ENCODE results near the gene VSNL1.
"Not testable (repeated sequence)": the region's sequence is repeated elsewhere in the genome, so short reads cannot be mapped to it uniquely, and the experiment has no call there.

The VSNL1 gene

GRCh38 chr2:17542471-17542870 is 2.0 kb downstream of the VSNL1 start:
- DNase-seq (ENCODE audit: low read depth), result no peak

GRCh38 chr2:17543131-17543660 is 2.7 kb downstream of the VSNL1 start:
- no peak for DNase-seq (ENCODE audit: low read depth)

GRCh38 chr2:17543848-17544247 is 3.4 kb downstream of the VSNL1 start:
- no peak for DNase-seq (ENCODE audit: low read depth)

- no peak for DNase-seq (ENCODE audit: low read depth)
Observed at GRCh38 chr2:17544256-17544655, 3.8 kb downstream of the VSNL1 start.

GRCh38 chr2:17545680-17546613 is 5.5 kb downstream of the VSNL1 start:
- no peak for DNase-seq (ENCODE audit: low read depth)

- DNase-seq (ENCODE audit: low read depth), result no peak
Observed at GRCh38 chr2:17547237-17547636, 6.7 kb downstream of the VSNL1 start.

GRCh38 chr2:17547737-17548136 is 7.2 kb downstream of the VSNL1 start:
- no peak for DNase-seq (ENCODE audit: low read depth)

- no peak for DNase-seq (ENCODE audit: low read depth)
Observed at GRCh38 chr2:17550907-17551306, 10.4 kb downstream of the VSNL1 start.

GRCh38 chr2:17555150-17555549 is 14.7 kb downstream of the VSNL1 start:
- DNase-seq (ENCODE audit: low read depth), result no peak

GRCh38 chr2:17557596-17557995 is 17.1 kb downstream of the VSNL1 start:
- DNase-seq (ENCODE audit: low read depth), result no peak

GRCh38 chr2:17558053-17558452 is 17.6 kb downstream of the VSNL1 start:
- DNase-seq (ENCODE audit: low read depth), result no peak

GRCh38 chr2:17558878-17559277 is 18.4 kb downstream of the VSNL1 start:
- DNase-seq (ENCODE audit: low read depth), result no peak

GRCh38 chr2:17565726-17566125 is 25.2 kb downstream of the VSNL1 start:
- not testable (repeated sequence) for DNase-seq (ENCODE audit: low read depth)

GRCh38 chr2:17571681-17572080 is 31.2 kb downstream of the VSNL1 start:
- DNase-seq (ENCODE audit: low read depth), result no peak

GRCh38 chr2:17573085-17573803 is 32.7 kb downstream of the VSNL1 start:
- DNase-seq (ENCODE audit: low read depth), result peak; percentile 30

- DNase-seq (ENCODE audit: low read depth), result no peak
Observed at GRCh38 chr2:17573804-17574175, 33.3 kb downstream of the VSNL1 start.

GRCh38 chr2:17574406-17575073 is 34.0 kb downstream of the VSNL1 start:
- DNase-seq (ENCODE audit: low read depth), result no peak

GRCh38 chr2:17576802-17577201 is 36.3 kb downstream of the VSNL1 start:
- no peak for DNase-seq (ENCODE audit: low read depth)

GRCh38 chr2:17578466-17578928 is 38.0 kb downstream of the VSNL1 start:
- no peak for DNase-seq (ENCODE audit: low read depth)

GRCh38 chr2:17579605-17580318 is 39.3 kb downstream of the VSNL1 start:
- DNase-seq (ENCODE audit: low read depth), result no peak

- no peak for DNase-seq (ENCODE audit: low read depth)
Observed at GRCh38 chr2:17580319-17580715, 39.8 kb downstream of the VSNL1 start.

- no peak for DNase-seq (ENCODE audit: low read depth)
Observed at GRCh38 chr2:17581831-17582230, 41.3 kb downstream of the VSNL1 start.
